H1 (cell line): Measurements from ENCODE around the gene CHPF. TPM values are rescaled to one million over a fixed set of nuclear protein-coding genes. Genes with fewer than 3 reads are reported as not detected.

Experiments
- CTCF ChIA-PET: fragments of 300-600 bp; sonication (Branson Sonifier 250); formaldehyde crosslinking; loops from one replicate; lab custom pipeline; 2021; ENCODE audit not compliant: partially characterized antibody; lab: Charles Lee
- POLR2A ChIA-PET: fragments of 300-600 bp; sonication (Branson Sonifier 250); formaldehyde crosslinking; loops from one replicate; lab custom pipeline; 2021; ENCODE audit warnings: inconsistent platforms; ENCODE audit not compliant: partially characterized antibody; lab: Charles Lee
- DNase-seq, 2 experiments: peaks; one replicate each; pipeline versions ENCODE4 v3.0.0 to v3.0.0-alpha.2; 2010 to 2022; ENCODE audit warnings: low spot score in 2 of 2, low read depth in 1 of 2, mixed read lengths in 1 of 2
- FAIRE-seq: peaks from 2 replicates; lab custom pipeline; 2011; peaks lifted over from hg19 to GRCh38; lab: Jason Lieb, UNC
- H2AFZ ChIP-seq: 2 replicates; pipeline ENCODE4 v1.8.1; 2012; ENCODE audit warnings: low read length, inconsistent platforms
- H2AK5ac ChIP-seq: 2 replicates; pipeline ENCODE4 v1.6.1; 2013; ENCODE audit warnings: low read depth, low read length
- H2BK120ac ChIP-seq: replicated peaks from 2 replicates; pipeline ENCODE3; 2013; ENCODE audit warnings: low read depth, low read length, inconsistent platforms
- H2BK12ac ChIP-seq: 2 replicates; pipeline ENCODE4 v1.6.1; 2013; ENCODE audit warnings: low read depth, low read length
- H2BK15ac ChIP-seq: 2 replicates; pipeline ENCODE4 v1.6.1; 2013; ENCODE audit warnings: low read length
- H2BK20ac ChIP-seq: 2 replicates; pipeline ENCODE4 v1.6.1; 2013; ENCODE audit warnings: low read length
- H2BK5ac ChIP-seq: 2 replicates; pipeline ENCODE4 v1.6.1; 2013; ENCODE audit warnings: low read depth, low read length
- H3K14ac ChIP-seq: 2 replicates; pipeline ENCODE4 v1.6.1; 2013; ENCODE audit warnings: inconsistent platforms; ENCODE audit not compliant: insufficient read length
- H3K18ac ChIP-seq: 2 replicates; pipeline ENCODE4 v1.6.1; 2013; ENCODE audit warnings: low read length; ENCODE audit errors: extremely low read depth
- H3K23ac ChIP-seq: 2 replicates; pipeline ENCODE4 v1.6.1; 2013; ENCODE audit warnings: inconsistent platforms; ENCODE audit not compliant: insufficient read length
- H3K23me2 ChIP-seq: 2 replicates; pipeline ENCODE4 v1.6.1; 2013; ENCODE audit warnings: low read depth, low read length
- H3K27ac ChIP-seq: 2 replicates; pipeline ENCODE4 v1.6.1; 2011; ENCODE audit warnings: low read depth, low read length, inconsistent platforms
- H3K27me3 ChIP-seq, 4 experiments: replicated peaks in 1 of 4; 1 replicate in 1 of 4; 2 replicates in 3 of 4; pipeline versions ENCODE4 v1.6.1 to v1.8.1; 2011 to 2013; ENCODE audit warnings: low read length in 3 of 4, mild to moderate bottlenecking in 3 of 4, inconsistent platforms in 2 of 4, mixed read lengths in 2 of 4, moderate library complexity in 1 of 4; ENCODE audit not compliant: control insufficient read depth in 3 of 4, insufficient read depth in 3 of 4; ENCODE audit errors: extremely low read depth in 1 of 4
- H3K36me3 ChIP-seq, 4 experiments: 2 replicates each; pipeline versions ENCODE4 v1.6.1 to v1.8.1; 2011 to 2013; ENCODE audit warnings: mild to moderate bottlenecking in 4 of 4, low read length in 3 of 4, moderate library complexity in 2 of 4, control low read depth in 1 of 4, inconsistent platforms in 1 of 4; ENCODE audit not compliant: insufficient read depth in 4 of 4, control insufficient read depth in 2 of 4
- H3K4ac ChIP-seq: replicated peaks from 2 replicates; pipeline ENCODE3; 2013; ENCODE audit warnings: low read length, low read depth, mixed read lengths, inconsistent platforms; ENCODE audit not compliant: insufficient read length
- H3K4me1 ChIP-seq, 4 experiments: replicated peaks in 1 of 4; 1 replicate in 1 of 4; 2 replicates in 3 of 4; pipeline versions ENCODE4 v1.6.1 to v1.8.1; 2011 to 2013; ENCODE audit warnings: low read length in 3 of 4, inconsistent platforms in 2 of 4, mixed read lengths in 1 of 4; ENCODE audit not compliant: insufficient read depth in 4 of 4, control insufficient read depth in 3 of 4
- H3K4me2 ChIP-seq, 2 experiments: 2 replicates each; pipeline versions ENCODE4 v1.6.1 to v1.8.1; 2011 to 2013; ENCODE audit warnings: low read depth in 2 of 2, low read length in 2 of 2, control low read depth in 1 of 2, inconsistent platforms in 1 of 2, mild to moderate bottlenecking in 1 of 2; ENCODE audit not compliant: insufficient read depth in 1 of 2
- H3K4me3 ChIP-seq, 4 experiments: fragments of 200-600, 300-600 bp in 1 of 4; sonication (generic), shearing (Covaris generic), sonication (Bioruptor Twin) in 1 of 4; 2 replicates each; pipeline versions ENCODE4 v1.5.1 to v1.8.1; 2011 to 2016; ENCODE audit warnings: low read length in 4 of 4, low read depth in 3 of 4, control low read depth in 2 of 4, inconsistent platforms in 2 of 4, mild to moderate bottlenecking in 2 of 4, mixed read lengths in 1 of 4, moderate library complexity in 1 of 4; ENCODE audit not compliant: insufficient read depth in 2 of 4; ENCODE audit errors: extremely low read depth in 1 of 4
- H3K56ac ChIP-seq: replicated peaks from 2 replicates; pipeline ENCODE3; 2013; ENCODE audit warnings: low read depth, mild to moderate bottlenecking, mixed read lengths, low read length, inconsistent platforms; ENCODE audit not compliant: insufficient read length
- H3K79me1 ChIP-seq: 2 replicates; pipeline ENCODE4 v1.6.1; 2013; ENCODE audit warnings: low read depth, low read length, control low read depth
- H3K79me2 ChIP-seq, 2 experiments: 2 replicates each; pipeline versions ENCODE4 v1.6.1 to v1.8.1; 2012 to 2013; ENCODE audit warnings: low read length in 2 of 2, mild to moderate bottlenecking in 2 of 2, inconsistent platforms in 1 of 2; ENCODE audit not compliant: insufficient read depth in 2 of 2, control insufficient read depth in 1 of 2
- H3K9ac ChIP-seq, 4 experiments: replicated peaks in 1 of 4; 1 replicate in 1 of 4; 2 replicates in 3 of 4; pipeline versions ENCODE4 v1.6.1 to v1.8.1; 2011 to 2013; ENCODE audit warnings: low read depth in 3 of 4, low read length in 3 of 4, control low read depth in 2 of 4, mild to moderate bottlenecking in 2 of 4, moderate library complexity in 2 of 4, inconsistent platforms in 1 of 4; ENCODE audit errors: extremely low read depth in 1 of 4
- H3K9me3 ChIP-seq, 2 experiments: 2 replicates each; pipeline versions ENCODE4 v1.6.1 to v1.8.1; 2012 to 2013; ENCODE audit warnings: mild to moderate bottlenecking in 2 of 2, moderate library complexity in 2 of 2, control low read depth in 1 of 2, inconsistent platforms in 1 of 2, low read depth in 1 of 2, low read length in 1 of 2, mixed read lengths in 1 of 2; ENCODE audit not compliant: insufficient read depth in 2 of 2
- H4K20me1 ChIP-seq, 2 experiments: replicated peaks in 1 of 2; 2 replicates each; pipeline versions ENCODE3 to v1.8.1; 2011 to 2013; ENCODE audit warnings: inconsistent platforms in 2 of 2, low read length in 2 of 2, mild to moderate bottlenecking in 1 of 2; ENCODE audit not compliant: insufficient read depth in 2 of 2, control insufficient read depth in 1 of 2
- H4K5ac ChIP-seq: 2 replicates; pipeline ENCODE4 v1.6.1; 2013; ENCODE audit warnings: low read length, low read depth, mixed read lengths, inconsistent platforms; ENCODE audit not compliant: insufficient read length
- H4K8ac ChIP-seq: 2 replicates; pipeline ENCODE4 v1.8.0; 2013; ENCODE audit warnings: mild to moderate bottlenecking, moderate library complexity, low read length, inconsistent platforms; ENCODE audit not compliant: insufficient read depth; ENCODE audit errors: extremely low read depth
- H4K91ac ChIP-seq: replicated peaks from 2 replicates; pipeline ENCODE3; 2013; ENCODE audit warnings: low read length, mixed read lengths, inconsistent platforms; ENCODE audit not compliant: insufficient read length
- HDAC2 ChIP-seq, 2 experiments: fragments of 300-600 bp in 1 of 2; sonication (generic) in 1 of 2; IDR thresholded peaks; 2 replicates each; pipeline ENCODE4 v1.6.1; 2011 to 2012; ENCODE audit warnings: low read depth in 2 of 2, low read length in 2 of 2, mild to moderate bottlenecking in 2 of 2, moderate library complexity in 2 of 2, borderline replicate concordance in 1 of 2, inconsistent platforms in 1 of 2
- RNF2 ChIP-seq: fragments of 200-900, 300-1000 bp; sonication (generic); IDR thresholded peaks from 2 replicates; pipeline ENCODE4 v1.7.1; 2016; ENCODE audit warnings: borderline replicate concordance, low read depth, mild to moderate bottlenecking, antibody characterized with exemption, low read length; ENCODE audit not compliant: poor library complexity, severe bottlenecking; ENCODE audit errors: missing control alignments
- WGBS, 2 experiments: shearing (Covaris generic) in 1 of 2; methylation state at CpG; one replicate each; pipeline versions ENCODE4 v1.1.6 to v1.1.7; 2013 to 2015; ENCODE audit warnings: low lambda C conversion rate in 2 of 2, mixed read lengths in 2 of 2, inconsistent platforms in 1 of 2, low coverage in 1 of 2, missing lambda C conversion rate in 1 of 2; ENCODE audit not compliant: insufficient replicate concordance in 2 of 2, insufficient coverage in 1 of 2, insufficient read length in 1 of 2; ENCODE audit errors: extremely low coverage in 1 of 2, missing lambda C conversion rate in 1 of 2; 5-methylcytosine and 5-hydroxymethylcytosine counted together
- polyA plus RNA-seq, 7 experiments: library from polyadenylated mRNA; depleted of rRNA in 3 of 7; stranded (reverse) in 5 of 7; unstranded in 2 of 7; fragments of >200 nt in 5 of 7; fragments of 200-250 nt in 2 of 7; gene quantifications; 1 replicate in 5 of 7; 2 replicates in 1 of 7; 4 replicates in 1 of 7; pipeline versions ENCODE4 v1.2.1 to v1.2.3, GENCODE V29; 2011 to 2013; ENCODE audit warnings: missing spikeins in 2 of 7, mixed read lengths in 2 of 7
- total RNA-seq: library from RNA; stranded (reverse); fragmentation: NEBNext Ultra II Directional; extraction: Animal tissue kit (Norgen Biotek cat#: 25700); gene quantifications from 2 replicates; pipeline ENCODE4 v1.2.1, GENCODE V29; 2021
- TF ChIP-seq, protein P1 (sequence below): IDR thresholded peaks from 2 replicates; pipeline ENCODE4 v1.6.1; 2012; ENCODE audit warnings: low read length, inconsistent platforms

CHPF gene
- total and polyA plus RNA-seq, 2 of the 8 experiments (the other 6 are each of a cell fraction or from before 2014, with no cell fraction given) = 62.9 to 67.3 TPM

DNA sequence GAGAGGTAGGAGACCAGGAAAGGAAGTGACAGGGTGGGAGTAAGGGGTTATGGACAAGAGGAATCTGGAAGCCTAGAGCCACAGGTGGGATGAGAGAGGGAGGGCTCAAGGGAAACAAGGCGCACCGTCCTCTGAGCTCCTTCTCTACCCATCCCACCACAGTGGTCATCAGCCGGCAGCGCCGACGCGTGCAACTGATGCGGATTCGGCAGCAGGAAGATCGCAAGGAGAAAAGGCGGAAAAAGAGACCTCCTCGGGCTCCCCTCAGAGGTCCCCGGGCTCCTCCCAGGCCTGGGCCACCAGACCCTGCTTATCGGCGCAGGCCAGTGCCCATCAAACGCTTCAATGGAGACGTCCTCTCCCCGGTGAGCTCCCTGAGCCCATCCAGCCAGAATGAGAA lies 5.4 kb upstream of the CHPF start:
- Histone ChIP-seq H2BK12ac (no peak overlapping the region), H3K4me1 (peaks cover 0 to 18% (median 10%) of the 10 kb centered on the region in 4 experiments; a peak in 6 of 7 replicates), H3K56ac (no peak overlapping the region), H3K14ac (no peak overlapping the region), H4K91ac (no peak overlapping the region), H3K9ac (no peak overlapping the region), H3K4me3 (no peak overlapping the region), H2AK5ac (no peak overlapping the region), H4K8ac (no peak overlapping the region), H2BK15ac (no peak overlapping the region), H3K4me2 (no peak overlapping the region), H2BK20ac (no peak overlapping the region), H2BK5ac (no peak overlapping the region), H3K79me2 (no peaks in the 10 kb centered on the region), H3K79me1 (peaks cover 2% of the 10 kb centered on the region; the same call in 1 of the 2 replicates), H4K20me1 (peaks cover 3 to 18% of the 10 kb centered on the region in 2 experiments), H3K23ac (no peak overlapping the region), H3K36me3 (no peaks in the 10 kb centered on the region; a peak in 1 of 8 replicates), H3K9me3 (no peaks in the 10 kb centered on the region), H2AFZ (no peak overlapping the region), H4K5ac (no peak overlapping the region), H2BK120ac (no peak overlapping the region), H3K27me3 (peaks cover 0 to 18% (median 12%) of the 10 kb centered on the region in 4 experiments; a peak in 6 of 7 replicates), H3K18ac (no peak overlapping the region), H3K27ac (no peak overlapping the region), H3K4ac (no peak overlapping the region), H3K23me2 (peaks cover 24% of the 10 kb centered on the region; the same call in 1 of the 2 replicates)
- FAIRE-seq (no peak), DNase-seq (no peak)
- ChIA-PET POLR2A (interaction anchor here (0.6 to 3.6 kb wide), 4 partner anchors 10 to 24 kb away, joined by 3 to 21 read pairs (median 3); no protein-coding TSS in a partner anchor), CTCF (interaction anchor here (0.5 to 6.4 kb wide), 13 partner anchors 8 to 204 kb away, joined by 3 to 66 read pairs (median 4); partner anchors contain the start of genes INHA and OBSL1)
- WGBS, 2 experiments = 94% methylated on average over 18 of the region's 18 CpGs; no CpG with 5 or more reads in 1 of the 2 experiments
- TF ChIP-seq HDAC2 (IDR thresholded peaks at IDR 0.05; ENCODE audit: borderline replicate concordance in 1 of 2, low read depth in 2 of 2, low read length in 2 of 2) (no peak), RNF2 (no peak)
- TF ChIP-seq, protein P1, sequence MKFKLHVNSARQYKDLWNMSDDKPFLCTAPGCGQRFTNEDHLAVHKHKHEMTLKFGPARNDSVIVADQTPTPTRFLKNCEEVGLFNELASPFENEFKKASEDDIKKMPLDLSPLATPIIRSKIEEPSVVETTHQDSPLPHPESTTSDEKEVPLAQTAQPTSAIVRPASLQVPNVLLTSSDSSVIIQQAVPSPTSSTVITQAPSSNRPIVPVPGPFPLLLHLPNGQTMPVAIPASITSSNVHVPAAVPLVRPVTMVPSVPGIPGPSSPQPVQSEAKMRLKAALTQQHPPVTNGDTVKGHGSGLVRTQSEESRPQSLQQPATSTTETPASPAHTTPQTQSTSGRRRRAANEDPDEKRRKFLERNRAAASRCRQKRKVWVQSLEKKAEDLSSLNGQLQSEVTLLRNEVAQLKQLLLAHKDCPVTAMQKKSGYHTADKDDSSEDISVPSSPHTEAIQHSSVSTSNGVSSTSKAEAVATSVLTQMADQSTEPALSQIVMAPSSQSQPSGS = no peak
- TF ChIP-seq, all 59 proteins: peak for 0
